HepG2 (cell line): ENCODE results near the gene SLC23A3. TPM values are rescaled to one million over a fixed set of nuclear protein-coding genes. Genes with fewer than 3 reads are reported as not detected.

Experiments
- CHD4 ChIP-seq: fragments of 200-600 bp; sonication (generic); IDR thresholded peaks from 2 replicates; pipeline ENCODE4 v1.7.0; 2017; ENCODE audit warnings: mild to moderate bottlenecking, low read length, borderline replicate concordance
- FIP1L1 ChIP-seq: fragments of 200-400 bp; formaldehyde crosslinking; IDR thresholded peaks from 2 replicates; pipeline ENCODE4 v1.6.1; 2018; ENCODE audit warnings: low read depth, mild to moderate bottlenecking, low read length, moderate library complexity, borderline replicate concordance; ENCODE audit not compliant: insufficient read depth
- FOXP1 ChIP-seq, 2 experiments: fragments of 450-650 bp in 1 of 2; IDR thresholded peaks; 2 replicates each; pipeline ENCODE4 v1.6.1; 2017 to 2018; ENCODE audit warnings: antibody characterized with exemption in 1 of 2
- GATA4 ChIP-seq: sonication (generic); IDR thresholded peaks from 2 replicates; pipeline ENCODE4 v1.6.1; 2016; ENCODE audit warnings: antibody characterized with exemption, low read depth, borderline replicate concordance
- MAF1 ChIP-seq: sonication (generic); formaldehyde crosslinking; IDR thresholded peaks from 2 replicates; pipeline ENCODE4 v1.5.0; 2020; ENCODE audit warnings: missing genetic modification reagents, borderline replicate concordance
- POGZ ChIP-seq: sonication (generic); formaldehyde crosslinking; IDR thresholded peaks from 2 replicates; pipeline ENCODE4 v1.4.0; 2020; ENCODE audit warnings: mild to moderate bottlenecking, missing genetic modification reagents
- RXRA ChIP-seq: sonication (generic); formaldehyde crosslinking; IDR thresholded peaks from 2 replicates; pipeline ENCODE4 v1.5.1; 2020; ENCODE audit warnings: missing genetic modification reagents
- SKI ChIP-seq: fragments of 450-650 bp; IDR thresholded peaks from one replicate; pipeline ENCODE4 v1.6.1; 2018; ENCODE audit warnings: mild to moderate bottlenecking; ENCODE audit not compliant: partially characterized antibody
- SMAD9 ChIP-seq: sonication (generic); formaldehyde crosslinking; IDR thresholded peaks from 2 replicates; pipeline ENCODE4 v1.5.1; 2020; ENCODE audit warnings: mild to moderate bottlenecking, missing genetic modification reagents
- THYN1 ChIP-seq: sonication (generic); formaldehyde crosslinking; IDR thresholded peaks from 2 replicates; pipeline ENCODE4 v1.8.1; 2023; ENCODE audit warnings: low read depth, mild to moderate bottlenecking, moderate library complexity, missing genetic modification reagents, borderline replicate concordance
- ZFP36L1 ChIP-seq: sonication (generic); formaldehyde crosslinking; IDR thresholded peaks from 2 replicates; pipeline ENCODE4 v1.8.0; 2022; ENCODE audit warnings: mild to moderate bottlenecking, missing genetic modification reagents, moderate library complexity
- ZFP41 ChIP-seq: sonication (generic); formaldehyde crosslinking; IDR thresholded peaks from 2 replicates; pipeline ENCODE4 v1.4.0; 2020; ENCODE audit warnings: mild to moderate bottlenecking, missing genetic modification reagents, borderline replicate concordance
- ZNF12 ChIP-seq: sonication (generic); formaldehyde crosslinking; IDR thresholded peaks from 2 replicates; pipeline ENCODE4 v1.5.0; 2020; ENCODE audit warnings: missing genetic modification reagents
- ZNF331 ChIP-seq: sonication (generic); formaldehyde crosslinking; IDR thresholded peaks from 2 replicates; pipeline ENCODE4 v1.4.0; 2020; ENCODE audit warnings: missing genetic modification reagents
- ZNF598 ChIP-seq: sonication (generic); formaldehyde crosslinking; IDR thresholded peaks from 2 replicates; pipeline ENCODE4 v1.5.1; 2020; ENCODE audit warnings: mild to moderate bottlenecking, missing genetic modification reagents, borderline replicate concordance
- ZSCAN12 ChIP-seq: sonication (generic); formaldehyde crosslinking; IDR thresholded peaks from 2 replicates; pipeline ENCODE4 v1.9.0; 2021; ENCODE audit warnings: mild to moderate bottlenecking, missing genetic modification reagents
- polyA plus RNA-seq, 8 experiments: library from polyadenylated mRNA; depleted of rRNA in 3 of 8; stranded (reverse) in 7 of 8; unstranded in 1 of 8; fragments of >200 nt; fragmentation: Illumina TruSeq in 4 of 8; extraction: Trizol in 4 of 8; gene quantifications; 2 replicates each; pipeline versions ENCODE4 v1.2.1 to v1.2.3, GENCODE V29; 2011 to 2016; ENCODE audit warnings: low read depth in 4 of 8, missing spikeins in 1 of 8, mixed read lengths in 1 of 8; ENCODE audit not compliant: insufficient read depth in 1 of 8
- total RNA-seq, 5 experiments: library from RNA; depleted of rRNA; stranded (reverse); fragments of >200 nt; fragmentation: Illumina TruSeq; extraction: Trizol; gene quantifications; 2 replicates each; pipeline ENCODE4 v1.2.3, GENCODE V29; 2016; ENCODE audit warnings: low read depth in 1 of 5
- TF ChIP-seq, protein P1 (sequence below), 2 experiments: sonication (generic) in 1 of 2; formaldehyde crosslinking in 1 of 2; IDR thresholded peaks; 2 replicates each; pipeline versions ENCODE4 v1.4.0 to v1.6.1; 2018 to 2020; ENCODE audit warnings: missing genetic modification reagents in 2 of 2, borderline replicate concordance in 1 of 2, low read depth in 1 of 2, mild to moderate bottlenecking in 1 of 2, missing biosample characterization in 1 of 2
- TF ChIP-seq, protein P2 (sequence below): sonication (generic); formaldehyde crosslinking; IDR thresholded peaks from 2 replicates; pipeline ENCODE4 v1.8.1; 2022; ENCODE audit warnings: mild to moderate bottlenecking, missing genetic modification reagents
- TF ChIP-seq, protein P3 (sequence below): sonication (generic); formaldehyde crosslinking; IDR thresholded peaks from 2 replicates; pipeline ENCODE4 v1.9.0; 2022; ENCODE audit warnings: low read depth, missing genetic modification reagents
- TF ChIP-seq, protein P4 (sequence below): sonication (generic); formaldehyde crosslinking; conservative IDR thresholded peaks from 2 replicates; pipeline ENCODE4 v1.8.0; 2022; ENCODE audit warnings: mild to moderate bottlenecking, moderate library complexity, missing genetic modification reagents
- TF ChIP-seq, protein P5 (sequence below): sonication (generic); formaldehyde crosslinking; IDR thresholded peaks from 2 replicates; pipeline ENCODE4 v1.4.0; 2020; ENCODE audit warnings: mild to moderate bottlenecking, missing genetic modification reagents

SLC23A3 gene
- total and polyA plus RNA-seq, 2 of the 13 experiments (the other 11 are each of a cell fraction or from before 2014, with no cell fraction given): 0.38 to 0.78 TPM

DNA sequence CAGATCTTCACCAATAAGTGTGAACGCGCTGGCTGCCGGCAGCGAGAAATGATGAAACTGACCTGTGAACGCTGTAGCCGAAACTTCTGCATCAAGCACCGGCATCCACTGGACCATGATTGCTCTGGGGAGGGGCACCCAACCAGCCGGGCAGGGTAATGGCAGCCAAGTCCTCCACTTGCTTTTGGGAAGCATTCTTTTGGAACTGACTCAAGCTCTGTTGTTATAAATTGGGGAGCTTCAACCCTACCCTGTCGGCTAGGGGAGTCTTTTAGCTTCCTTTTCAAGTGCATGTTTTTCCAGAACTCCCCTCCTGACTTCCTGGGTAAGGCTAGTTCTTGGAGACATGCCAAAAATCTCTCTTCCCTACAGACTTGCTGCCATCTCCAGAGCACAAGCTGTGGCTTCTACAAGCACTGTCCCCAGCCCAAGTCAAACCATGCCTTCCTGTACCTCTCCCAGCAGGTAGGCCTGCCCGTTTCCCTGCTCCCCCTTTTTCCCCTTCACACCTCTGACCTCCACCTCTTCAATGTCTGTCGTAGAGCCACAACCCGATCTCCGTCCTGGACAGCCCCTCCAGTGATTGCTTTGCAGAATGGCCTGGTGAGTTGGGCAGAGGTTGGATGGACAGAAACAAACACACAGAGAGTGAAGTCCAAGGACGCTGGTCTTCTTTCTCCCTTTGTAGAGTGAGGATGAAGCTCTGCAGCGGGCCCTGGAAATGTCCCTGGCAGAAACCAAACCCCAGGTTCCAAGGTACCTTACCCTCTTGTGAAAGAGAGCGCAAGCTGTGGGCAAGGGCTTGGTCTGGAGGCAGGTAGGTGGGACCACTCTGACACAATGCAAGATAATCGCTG, 38.3 kb upstream of the SLC23A3 start (continued):
- TF ChIP-seq FOXP1 (IDR thresholded peaks at IDR 0.05) (no peak), FOXP1 (CRISPR knock-in tag; IDR thresholded peaks at IDR 0.05) (peak; percentile 65), SMAD9 (CRISPR knock-in tag) (no peak), GATA4 (0 out of 2 replicates have a peak, but pooled peaks have one; percentile 29), CHD4 (peak; percentile 30; the same call in 1 of the 2 replicates), ZFP36L1 (0 out of 2 replicates have a peak, but pooled peaks have one; percentile 79), THYN1 (CRISPR knock-in tag) (no peak), RXRA (CRISPR knock-in tag) (peak; percentile 82; the same call in 1 of the 2 replicates), FIP1L1 (no peak), ZFP41 (CRISPR knock-in tag) (no peak), MAF1 (CRISPR knock-in tag) (no peak), POGZ (no peak; the same call in 1 of the 2 replicates), ZNF331 (peak; percentile 84), ZNF12 (CRISPR knock-in tag) (no peak), ZSCAN12 (no peak), SKI (peak; percentile 8), ZNF598 (CRISPR knock-in tag) (no peak)
- TF ChIP-seq, protein P1, sequence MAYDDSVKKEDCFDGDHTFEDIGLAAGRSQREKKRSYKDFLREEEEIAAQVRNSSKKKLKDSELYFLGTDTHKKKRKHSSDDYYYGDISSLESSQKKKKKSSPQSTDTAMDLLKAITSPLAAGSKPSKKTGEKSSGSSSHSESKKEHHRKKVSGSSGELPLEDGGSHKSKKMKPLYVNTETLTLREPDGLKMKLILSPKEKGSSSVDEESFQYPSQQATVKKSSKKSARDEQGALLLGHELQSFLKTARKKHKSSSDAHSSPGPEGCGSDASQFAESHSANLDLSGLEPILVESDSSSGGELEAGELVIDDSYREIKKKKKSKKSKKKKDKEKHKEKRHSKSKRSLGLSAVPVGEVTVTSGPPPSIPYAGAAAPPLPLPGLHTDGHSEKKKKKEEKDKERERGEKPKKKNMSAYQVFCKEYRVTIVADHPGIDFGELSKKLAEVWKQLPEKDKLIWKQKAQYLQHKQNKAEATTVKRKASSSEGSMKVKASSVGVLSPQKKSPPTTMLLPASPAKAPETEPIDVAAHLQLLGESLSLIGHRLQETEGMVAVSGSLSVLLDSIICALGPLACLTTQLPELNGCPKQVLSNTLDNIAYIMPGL (CRISPR knock-in tag; IDR thresholded peaks at IDR 0.05; ENCODE audit: borderline replicate concordance in 1 of 2, low read depth in 1 of 2): peak; percentile 22 to 61; a peak in 2 of 4 replicates
- TF ChIP-seq, protein P2, sequence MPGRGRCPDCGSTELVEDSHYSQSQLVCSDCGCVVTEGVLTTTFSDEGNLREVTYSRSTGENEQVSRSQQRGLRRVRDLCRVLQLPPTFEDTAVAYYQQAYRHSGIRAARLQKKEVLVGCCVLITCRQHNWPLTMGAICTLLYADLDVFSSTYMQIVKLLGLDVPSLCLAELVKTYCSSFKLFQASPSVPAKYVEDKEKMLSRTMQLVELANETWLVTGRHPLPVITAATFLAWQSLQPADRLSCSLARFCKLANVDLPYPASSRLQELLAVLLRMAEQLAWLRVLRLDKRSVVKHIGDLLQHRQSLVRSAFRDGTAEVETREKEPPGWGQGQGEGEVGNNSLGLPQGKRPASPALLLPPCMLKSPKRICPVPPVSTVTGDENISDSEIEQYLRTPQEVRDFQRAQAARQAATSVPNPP (CRISPR knock-in tag): 0 out of 2 replicates have a peak, but pooled peaks have one; percentile 22
- TF ChIP-seq, protein P3, sequence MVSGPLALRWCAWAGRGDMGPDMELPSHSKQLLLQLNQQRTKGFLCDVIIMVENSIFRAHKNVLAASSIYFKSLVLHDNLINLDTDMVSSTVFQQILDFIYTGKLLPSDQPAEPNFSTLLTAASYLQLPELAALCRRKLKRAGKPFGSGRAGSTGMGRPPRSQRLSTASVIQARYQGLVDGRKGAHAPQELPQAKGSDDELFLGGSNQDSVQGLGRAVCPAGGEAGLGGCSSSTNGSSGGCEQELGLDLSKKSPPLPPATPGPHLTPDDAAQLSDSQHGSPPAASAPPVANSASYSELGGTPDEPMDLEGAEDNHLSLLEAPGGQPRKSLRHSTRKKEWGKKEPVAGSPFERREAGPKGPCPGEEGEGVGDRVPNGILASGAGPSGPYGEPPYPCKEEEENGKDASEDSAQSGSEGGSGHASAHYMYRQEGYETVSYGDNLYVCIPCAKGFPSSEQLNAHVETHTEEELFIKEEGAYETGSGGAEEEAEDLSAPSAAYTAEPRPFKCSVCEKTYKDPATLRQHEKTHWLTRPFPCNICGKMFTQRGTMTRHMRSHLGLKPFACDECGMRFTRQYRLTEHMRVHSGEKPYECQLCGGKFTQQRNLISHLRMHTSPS: peak; percentile 91
- TF ChIP-seq, protein P4, sequence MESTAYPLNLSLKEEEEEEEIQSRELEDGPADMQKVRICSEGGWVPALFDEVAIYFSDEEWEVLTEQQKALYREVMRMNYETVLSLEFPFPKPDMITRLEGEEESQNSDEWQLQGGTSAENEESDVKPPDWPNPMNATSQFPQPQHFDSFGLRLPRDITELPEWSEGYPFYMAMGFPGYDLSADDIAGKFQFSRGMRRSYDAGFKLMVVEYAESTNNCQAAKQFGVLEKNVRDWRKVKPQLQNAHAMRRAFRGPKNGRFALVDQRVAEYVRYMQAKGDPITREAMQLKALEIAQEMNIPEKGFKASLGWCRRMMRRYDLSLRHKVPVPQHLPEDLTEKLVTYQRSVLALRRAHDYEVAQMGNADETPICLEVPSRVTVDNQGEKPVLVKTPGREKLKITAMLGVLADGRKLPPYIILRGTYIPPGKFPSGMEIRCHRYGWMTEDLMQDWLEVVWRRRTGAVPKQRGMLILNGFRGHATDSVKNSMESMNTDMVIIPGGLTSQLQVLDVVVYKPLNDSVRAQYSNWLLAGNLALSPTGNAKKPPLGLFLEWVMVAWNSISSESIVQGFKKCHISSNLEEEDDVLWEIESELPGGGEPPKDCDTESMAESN (CRISPR knock-in tag): peak; percentile 74
- TF ChIP-seq, protein P5, sequence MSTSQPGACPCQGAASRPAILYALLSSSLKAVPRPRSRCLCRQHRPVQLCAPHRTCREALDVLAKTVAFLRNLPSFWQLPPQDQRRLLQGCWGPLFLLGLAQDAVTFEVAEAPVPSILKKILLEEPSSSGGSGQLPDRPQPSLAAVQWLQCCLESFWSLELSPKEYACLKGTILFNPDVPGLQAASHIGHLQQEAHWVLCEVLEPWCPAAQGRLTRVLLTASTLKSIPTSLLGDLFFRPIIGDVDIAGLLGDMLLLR (CRISPR knock-in tag): 0 out of 2 replicates have a peak, but pooled peaks have one; percentile 6
